GM18526 (cell line): ENCODE results near the gene UBR4.

Source experiments
- POLR2A ChIP-seq: IDR thresholded peaks from 3 replicates; pipeline ENCODE4 v1.6.1; 2011; ENCODE audit not compliant: insufficient read length; ENCODE audit errors: extremely low read depth

The UBR4 gene

GRCh38 chr1:19199329-19199968, 10.6 kb downstream of the UBR4 start:
- no peak for TF ChIP-seq POLR2A

GRCh38 chr1:19198820-19199219, 11.2 kb downstream of the UBR4 start:
- TF ChIP-seq POLR2A, result no peak

- TF ChIP-seq POLR2A, result no peak
Measured at GRCh38 chr1:19197845-19198244, 12.2 kb downstream of the UBR4 start.

- no peak for TF ChIP-seq POLR2A
Measured at GRCh38 chr1:19196331-19196730, 13.7 kb downstream of the UBR4 start.

- no peak for TF ChIP-seq POLR2A
Measured at GRCh38 chr1:19193004-19193403, 17.1 kb downstream of the UBR4 start.

- TF ChIP-seq POLR2A, result no peak
Measured at GRCh38 chr1:19191811-19192210, 18.3 kb downstream of the UBR4 start.

- no peak for TF ChIP-seq POLR2A
Measured at GRCh38 chr1:19190468-19190867, 19.6 kb downstream of the UBR4 start.

- TF ChIP-seq POLR2A, result no peak
Measured at GRCh38 chr1:19189270-19189669, 20.8 kb downstream of the UBR4 start.

- TF ChIP-seq POLR2A, result no peak
Measured at GRCh38 chr1:19187852-19188251, 22.2 kb downstream of the UBR4 start.

- TF ChIP-seq POLR2A, result no peak
Measured at GRCh38 chr1:19186001-19186400, 24.1 kb downstream of the UBR4 start.

GRCh38 chr1:19182223-19182622, 27.8 kb downstream of the UBR4 start:
- no peak for TF ChIP-seq POLR2A

GRCh38 chr1:19179597-19180264, 30.3 kb downstream of the UBR4 start:
- no peak for TF ChIP-seq POLR2A

GRCh38 chr1:19178734-19179398, 31.2 kb downstream of the UBR4 start:
- TF ChIP-seq POLR2A, result no peak

- TF ChIP-seq POLR2A, result no peak
Measured at GRCh38 chr1:19177811-19178210, 32.3 kb downstream of the UBR4 start.

GRCh38 chr1:19169642-19170041, 40.4 kb downstream of the UBR4 start:
- no peak for TF ChIP-seq POLR2A

GRCh38 chr1:19167140-19167539, 42.9 kb downstream of the UBR4 start:
- no peak for TF ChIP-seq POLR2A

- TF ChIP-seq POLR2A, result no peak
Measured at GRCh38 chr1:19166066-19166465, 44.0 kb downstream of the UBR4 start.

- no peak for TF ChIP-seq POLR2A
Measured at GRCh38 chr1:19165501-19165900, 44.6 kb downstream of the UBR4 start.
